ENCODE results near the gene CISD2. TPM values are rescaled to one million over a fixed set of nuclear protein-coding genes. Genes with fewer than 3 reads are reported as not detected.
"Not testable (repeated sequence)": the region's sequence is repeated elsewhere in the genome, so short reads cannot be mapped to it uniquely, and the experiment has no call there.

CISD2 gene
- total RNA-seq, 1 donor from 2014 or later, result 36.7 TPM

DNA sequence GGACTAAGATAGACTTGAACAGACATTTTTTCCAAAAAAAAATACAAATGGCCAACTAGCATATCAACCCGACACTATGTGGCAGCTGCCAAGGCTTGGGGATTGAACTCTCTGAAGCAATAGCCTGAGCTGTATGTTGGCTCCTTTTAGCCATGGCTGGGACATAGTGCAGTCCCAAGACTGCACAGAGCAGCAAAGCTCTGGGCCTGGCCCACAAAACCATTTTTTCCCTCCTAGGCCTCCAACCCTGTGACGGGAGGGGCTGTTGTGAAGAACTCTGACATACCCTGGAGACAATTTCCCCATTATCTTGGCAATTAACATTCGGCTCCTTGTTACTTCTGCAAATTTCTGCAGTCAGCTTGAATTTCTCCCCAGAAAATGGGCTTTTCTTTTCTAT lies 50.1 kb downstream of the CISD2 start:
- no peak for DNase-seq (ENCODE audit: low read depth in 2 of 2)

DNA sequence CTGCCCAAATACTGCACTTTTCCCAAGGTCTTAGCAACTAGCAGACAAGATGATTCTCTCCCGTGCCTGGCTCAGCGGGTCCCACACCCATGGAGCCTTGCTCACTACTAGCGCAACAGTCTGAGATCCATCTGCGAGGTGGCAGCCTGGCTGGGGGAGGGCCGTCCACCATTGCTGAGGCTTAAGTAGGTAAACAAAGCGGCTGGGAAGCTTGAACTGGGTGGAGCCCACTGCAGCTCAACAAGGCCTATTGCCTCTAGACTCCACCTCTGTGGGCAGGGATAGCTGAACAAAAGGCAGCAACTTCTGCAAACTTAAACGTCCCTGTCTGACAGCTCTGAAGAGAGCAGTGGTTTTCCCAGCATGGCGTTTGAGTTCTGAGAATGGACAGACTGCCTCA lies 50.9 kb downstream of the CISD2 start:
- DNase-seq (ENCODE audit: low read depth in 2 of 2), result not testable (repeated sequence)

DNA sequence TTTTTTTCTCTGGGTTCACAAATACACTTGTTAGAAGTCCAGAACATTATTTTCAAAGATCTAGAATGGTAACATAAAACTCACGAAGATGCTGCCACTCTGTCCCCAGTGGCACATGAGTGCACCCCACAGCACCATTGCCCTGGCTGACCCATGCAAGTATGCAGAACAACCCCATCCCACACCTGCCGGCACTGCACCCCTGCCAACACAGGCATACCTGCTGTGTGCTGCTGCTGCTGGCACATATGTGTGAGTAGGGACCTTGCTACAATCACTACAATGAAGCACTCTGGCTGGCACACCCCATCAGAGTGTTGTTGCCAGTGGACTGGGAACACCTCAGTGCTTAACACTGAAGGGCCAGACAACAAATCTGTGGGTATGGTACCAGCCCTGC lies 66.9 kb downstream of the CISD2 start:
- DNase-seq (ENCODE audit: low read depth in 2 of 2), result no peak

DNA sequence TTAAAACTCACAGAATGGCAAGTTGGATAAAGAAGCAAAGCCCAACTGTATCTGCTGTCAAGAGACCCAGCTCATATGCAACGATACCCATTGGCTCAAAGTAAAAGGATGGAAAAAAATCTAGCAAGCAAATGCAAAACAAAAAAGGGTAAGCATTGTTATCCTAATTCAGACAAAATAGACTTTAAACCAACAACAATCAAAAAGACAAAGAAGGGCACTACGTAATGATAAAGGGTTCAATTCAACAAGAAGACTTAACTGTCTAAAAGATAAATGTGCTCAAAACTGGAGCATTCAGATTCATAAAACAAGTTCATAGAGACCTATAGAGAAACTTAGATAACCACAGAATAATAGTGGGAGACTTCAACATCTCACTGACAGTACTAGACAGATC lies 69.3 kb downstream of the CISD2 start:
- not testable (repeated sequence) for DNase-seq (ENCODE audit: low read depth in 2 of 2)

Other genes with a start within 250 kb of the CISD2 start
- 8.3 and 12.3 TPM in 2 replicates for gene MANBA, start 108.0 kb upstream of the CISD2 start, total RNA-seq
- gene UBE2D3, start 41.4 kb upstream of the CISD2 start, total RNA-seq, result 301 and 302 TPM in 2 replicates
- 0.13 and 0.51 TPM in 2 replicates for gene SLC9B1, start 150.7 kb downstream of the CISD2 start, total RNA-seq
- 17.8 and 18.5 TPM in 2 replicates for gene SLC9B2, start 207.8 kb downstream of the CISD2 start, total RNA-seq
- 15.1 and 23.8 TPM in 2 replicates for gene BDH2, start 230.8 kb downstream of the CISD2 start, total RNA-seq

Measured in dermis microvascular lymphatic vessel endothelial cell (primary cell).